Fibroblast of skin of right quadriceps (primary cell): ENCODE results near the gene PRAME.
"Not testable (repeated sequence)": the region's sequence is repeated elsewhere in the genome, so short reads cannot be mapped to it uniquely, and the experiment has no call there.

Experiments used
- DNase-seq: peaks from one replicate; pipeline ENCODE4 v3.0.0-alpha.2; 2013

PRAME gene

DNA sequence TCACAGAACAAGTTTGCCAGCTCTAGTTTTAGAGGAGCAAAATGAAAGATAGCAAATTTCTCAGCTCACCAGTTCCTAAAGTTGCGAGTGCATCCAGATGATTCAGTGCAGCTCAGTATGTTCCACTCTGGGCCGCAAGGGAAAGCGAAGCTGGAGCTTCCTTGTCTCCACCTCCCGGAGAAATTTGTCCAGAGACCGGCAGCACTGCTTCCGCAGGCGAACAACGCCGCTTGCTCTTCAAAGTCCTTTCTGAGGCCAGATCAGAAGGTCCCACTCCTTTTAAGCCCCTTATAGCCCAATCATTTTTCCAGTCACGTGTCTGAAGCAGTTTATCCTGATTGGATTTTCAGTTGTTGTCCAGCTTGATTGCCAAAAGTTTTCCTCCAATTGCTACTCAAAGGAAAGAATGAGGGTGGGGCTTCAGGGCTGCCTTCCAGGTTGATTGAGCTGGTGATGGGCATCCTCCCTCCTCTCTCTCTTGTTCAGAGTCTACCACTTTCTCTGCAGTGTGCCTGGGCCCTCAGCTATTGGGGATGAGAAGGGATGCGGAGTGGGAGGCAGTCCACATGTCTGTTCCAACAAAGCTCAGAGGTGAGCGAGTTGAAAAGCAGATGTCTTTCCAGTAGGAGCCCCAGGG is 38.9 kb downstream of the PRAME start, which contains the start of gene ZNF280A:
Gene ZNF280A (minus strand): TSS at position 251 of the 637 bp plus-strand sequence. CDS start 4,640 bp downstream, outside the sequence.
- DNase-seq = peak; percentile 4

DNA sequence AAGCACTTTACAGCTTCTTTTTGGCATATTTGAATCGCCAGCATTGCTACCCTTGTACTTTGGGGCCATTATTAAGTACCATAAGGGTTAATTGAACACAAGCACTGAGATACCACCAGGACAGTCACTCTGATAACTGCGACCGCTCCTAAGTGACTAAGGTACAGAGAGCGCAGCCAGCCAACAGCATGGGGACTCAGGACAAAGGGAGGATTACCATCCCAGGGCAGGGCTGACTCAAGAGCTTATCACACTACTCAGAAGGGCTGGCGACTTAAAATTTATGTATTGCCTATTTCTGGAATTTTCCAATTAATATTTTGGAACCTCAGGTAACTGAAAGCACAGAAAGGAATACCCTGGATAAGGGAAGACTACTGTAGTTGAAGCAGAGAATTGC is 39.5 kb downstream of the PRAME start:
- DNase-seq = no peak

DNA sequence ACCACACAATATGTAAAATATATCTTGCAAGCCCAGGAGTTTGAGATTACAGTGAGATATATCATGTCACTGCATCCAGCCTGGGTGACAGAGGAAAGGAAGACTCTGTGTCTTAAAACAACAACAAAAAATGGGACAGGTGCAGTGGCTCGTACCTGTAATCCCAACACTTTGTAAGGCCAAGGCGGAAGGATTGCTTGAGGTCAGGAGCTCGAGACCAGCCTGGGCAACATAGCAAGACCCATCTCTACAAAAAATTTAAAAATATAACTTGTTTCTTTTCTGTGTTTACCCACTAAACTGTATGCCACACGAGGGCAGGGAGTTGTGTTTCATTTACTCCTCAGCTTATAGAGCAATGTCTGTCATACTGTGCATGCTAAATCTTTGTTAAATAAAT is 42.1 kb downstream of the PRAME start:
- DNase-seq = no peak

DNA sequence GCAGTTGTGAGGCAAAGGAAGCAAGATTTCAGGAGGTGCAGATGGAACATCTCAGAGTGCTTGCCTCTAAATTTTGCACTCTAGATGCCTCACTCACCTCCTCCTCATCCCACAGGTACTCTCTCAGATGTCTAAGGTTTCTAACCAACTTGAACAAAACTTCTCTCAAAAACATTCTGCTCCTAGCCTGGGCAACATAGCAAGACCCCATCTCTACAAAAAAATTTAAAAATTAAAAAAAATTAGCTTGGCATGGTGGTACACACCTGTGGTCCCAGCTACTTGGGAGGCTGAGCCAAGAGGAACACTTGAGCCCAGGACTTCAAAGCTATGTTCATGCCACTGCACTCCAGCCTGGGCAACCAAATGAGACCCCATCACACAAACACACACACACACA is 43.2 kb downstream of the PRAME start:
- DNase-seq = no peak

DNA sequence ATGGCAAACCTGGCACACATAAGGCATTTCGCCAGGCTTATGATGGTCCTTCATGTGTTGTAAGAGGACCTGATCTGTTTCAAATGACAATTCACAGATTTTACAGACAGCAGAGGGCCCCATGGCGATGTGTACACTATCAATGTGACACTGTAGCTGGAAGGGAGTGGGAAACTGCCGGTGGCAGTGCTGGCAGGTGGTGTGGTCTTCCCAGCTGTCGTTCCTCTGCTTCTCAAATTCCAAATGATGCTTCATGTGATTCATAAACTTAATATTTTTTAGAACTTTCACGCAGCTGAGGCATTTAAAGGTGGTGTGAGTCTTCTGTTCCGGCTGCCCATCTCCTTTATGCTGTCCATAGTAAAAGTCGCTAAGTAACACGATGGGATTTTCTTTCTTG is 44.6 kb downstream of the PRAME start:
- DNase-seq = not testable (repeated sequence)

DNA sequence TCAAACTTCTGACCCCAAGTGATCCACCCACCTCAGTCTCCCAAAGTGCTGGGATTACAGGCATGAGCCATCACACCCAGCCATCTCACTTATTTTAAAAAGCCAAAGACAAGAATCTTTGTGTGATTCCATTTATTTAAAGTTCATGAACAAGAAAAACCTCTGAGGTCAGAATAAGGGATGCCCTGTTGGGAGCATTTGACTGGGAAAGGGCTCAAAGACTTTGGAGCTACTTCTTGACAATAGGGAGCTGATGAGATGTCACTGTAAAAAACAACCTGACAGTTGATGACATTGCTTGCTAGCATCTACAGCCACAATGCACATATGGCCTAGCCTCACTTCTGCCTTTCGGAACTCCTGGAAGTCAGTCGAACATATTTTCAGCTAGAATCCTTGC is 45.4 kb downstream of the PRAME start:
- DNase-seq = no peak

DNA sequence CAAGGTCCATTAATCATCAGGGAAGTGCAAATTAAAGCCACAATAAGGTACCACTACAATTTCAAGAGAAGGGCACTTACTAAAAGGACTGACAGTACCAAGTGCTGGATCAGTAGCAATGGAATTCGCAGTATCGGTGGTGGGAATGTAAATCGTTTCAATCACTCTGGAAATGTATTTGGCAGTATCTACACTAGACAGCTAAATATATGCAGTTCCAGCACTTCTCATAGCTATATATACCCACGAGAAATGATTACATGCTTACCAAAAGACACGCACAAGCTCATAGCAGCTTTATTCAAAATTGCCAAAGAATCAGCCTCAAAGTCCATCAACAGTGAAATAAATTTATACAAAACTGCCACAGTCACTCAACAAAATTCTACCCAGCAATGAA is 46.1 kb downstream of the PRAME start:
- DNase-seq = no peak

DNA sequence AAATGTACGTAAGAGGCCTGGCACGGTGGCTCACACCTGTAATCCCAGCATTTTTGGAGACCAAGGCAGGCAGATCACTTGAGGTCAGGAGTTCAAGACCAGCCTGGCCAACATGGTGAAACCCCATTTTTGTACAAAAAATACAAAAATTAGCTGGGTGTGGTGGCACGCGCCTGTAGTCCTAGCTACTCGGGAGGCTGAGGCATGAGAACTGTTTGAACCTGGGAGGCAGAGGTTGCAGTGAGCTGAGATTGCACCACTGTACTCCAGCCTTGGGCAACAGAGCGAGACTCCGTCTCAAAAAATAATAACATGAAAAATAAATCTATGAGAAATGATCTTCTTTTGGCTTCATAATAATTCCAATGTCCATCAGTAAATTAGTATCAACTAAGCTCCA is 48.2 kb downstream of the PRAME start:
- not testable (repeated sequence) for DNase-seq

DNA sequence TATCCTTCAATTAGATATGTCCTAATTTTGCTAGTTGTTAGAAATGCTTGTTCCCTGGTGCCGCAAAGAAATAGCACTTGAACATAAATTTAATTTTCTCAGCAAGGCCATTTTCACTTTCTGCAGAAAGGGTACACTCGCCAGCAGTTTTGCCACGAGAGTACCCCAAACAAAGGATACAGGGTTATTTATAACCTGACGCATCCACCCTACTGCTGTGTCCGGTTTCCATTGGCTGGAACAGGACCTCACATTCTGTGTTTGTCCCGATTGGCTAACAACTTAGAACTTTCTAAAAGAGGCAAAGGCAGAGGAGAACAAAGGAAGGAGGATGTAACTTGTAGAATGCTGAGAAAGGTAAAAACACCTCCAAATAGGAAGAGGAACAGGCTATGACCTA is 49.2 kb downstream of the PRAME start:
- not testable (repeated sequence) for DNase-seq

DNA sequence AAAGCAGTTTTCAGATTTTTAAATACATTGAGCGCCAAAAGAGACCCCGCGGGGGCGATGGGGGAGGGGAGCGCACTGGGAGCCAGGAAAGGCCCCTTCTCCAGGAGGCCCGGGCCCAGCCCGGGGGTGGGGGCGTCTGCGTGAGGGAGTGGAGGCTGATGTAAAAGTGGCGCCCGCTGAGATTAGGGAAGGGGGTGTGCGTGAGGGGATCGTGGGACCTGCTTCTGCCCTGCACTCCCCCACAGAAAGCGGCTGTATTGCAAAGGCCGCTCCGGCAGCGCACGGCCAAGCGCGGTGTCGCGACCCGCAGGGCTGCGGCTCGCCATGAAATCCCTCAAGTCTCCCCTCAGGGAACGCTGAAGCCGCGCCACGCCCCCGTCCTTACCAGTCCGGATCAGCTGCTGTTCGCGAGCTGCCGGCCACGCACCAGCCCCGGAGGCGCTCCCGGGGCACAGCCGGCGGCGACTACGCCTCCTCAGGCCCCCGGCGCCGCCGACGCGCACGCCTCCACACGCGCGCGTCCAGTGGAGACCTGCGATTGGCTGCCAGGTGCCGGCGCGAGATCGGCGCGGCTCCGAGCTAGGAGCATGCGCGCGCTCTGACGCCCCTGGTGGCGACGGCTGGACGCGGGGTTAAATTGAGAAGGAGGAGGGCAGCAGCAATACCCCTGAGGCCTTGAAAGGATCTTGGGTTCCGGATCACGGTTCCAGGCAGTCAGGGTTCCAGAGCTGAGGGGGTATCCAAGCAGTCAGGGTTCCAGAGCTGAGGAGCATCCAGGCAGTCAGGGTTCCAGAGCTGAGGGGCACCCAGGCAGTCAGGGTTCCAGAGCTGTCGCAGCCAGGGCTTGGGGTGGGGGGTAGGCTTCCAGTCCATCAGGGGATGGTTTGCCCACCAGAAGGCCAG is 50.5 kb downstream of the PRAME start, which contains the start of gene ZNF280B:
Gene ZNF280B (minus strand): TSS at position 469 of the 903 bp plus-strand sequence. CDS start 19,344 bp downstream, outside the sequence.
- DNase-seq = peak; percentile 86

DNA sequence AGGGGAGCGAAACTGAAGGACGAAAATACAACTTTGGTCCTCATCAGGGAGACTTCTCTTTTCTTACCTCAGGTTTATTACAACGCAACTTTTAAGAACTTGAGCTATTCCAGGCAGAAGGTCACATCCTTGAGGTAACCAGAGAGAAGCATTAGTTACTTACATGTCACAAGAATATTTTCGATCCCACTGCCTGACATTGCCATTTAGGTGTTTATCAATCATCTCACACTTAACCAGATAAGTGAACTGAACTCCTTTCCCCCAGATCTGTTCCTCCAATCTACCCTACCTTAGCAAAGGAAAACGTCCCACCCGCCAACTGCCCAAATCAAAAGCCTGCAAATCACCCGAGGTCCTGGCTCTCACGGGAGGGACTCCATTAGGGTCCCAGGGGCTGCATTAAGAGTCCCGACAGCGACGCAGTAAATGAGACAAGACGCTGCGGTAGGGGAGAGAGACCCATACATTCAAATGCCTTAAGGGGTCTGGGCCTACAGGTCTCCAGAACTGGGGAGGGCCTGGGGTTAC is 51.3 kb downstream of the PRAME start:
- peak; percentile 2 for DNase-seq

DNA sequence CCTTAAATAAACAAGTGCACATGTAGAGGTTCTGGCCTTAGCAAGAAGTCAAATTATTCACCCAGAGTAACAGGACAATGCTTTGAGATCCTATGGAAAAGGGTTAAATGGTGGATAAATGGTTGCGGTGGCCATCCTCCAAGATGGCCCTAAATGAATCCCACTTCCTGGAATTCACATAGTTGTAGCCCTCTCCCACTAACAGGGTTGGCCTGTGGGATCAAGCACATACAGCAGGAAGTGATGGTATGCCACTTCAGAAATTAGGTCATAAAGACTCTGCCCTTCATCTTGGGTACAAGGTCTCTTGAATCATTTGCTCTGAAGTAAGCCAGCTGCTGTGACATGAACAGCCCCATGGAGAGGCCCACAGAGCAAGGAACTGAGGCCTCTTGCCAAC is 52.3 kb downstream of the PRAME start:
- no peak for DNase-seq

DNA sequence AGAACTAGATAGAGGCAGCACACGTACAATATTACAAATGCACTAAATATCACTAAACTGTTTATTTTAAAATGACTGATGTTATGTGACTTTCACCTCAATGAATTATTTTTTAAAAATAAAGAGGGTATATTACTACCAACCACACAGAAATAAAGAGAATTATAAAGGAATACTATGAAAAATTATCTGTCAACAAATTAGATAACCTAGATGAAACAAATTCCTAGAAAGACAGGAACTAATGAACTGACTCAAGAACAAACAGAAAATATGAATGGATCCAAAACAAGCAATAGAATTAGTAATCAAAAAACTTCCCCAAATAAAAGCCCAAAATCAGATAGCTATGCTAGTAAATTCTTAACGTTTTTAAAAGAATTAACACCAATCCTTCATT is 60.8 kb downstream of the PRAME start:
- no peak for DNase-seq
